SHP77 treated with DMSO at 0.1 percent for 48 hours (cell line): ENCODE results near the gene ACSF3.
A peak's percentile ranks its signal among the peaks of the same experiment; 100 is the strongest.

ENCODE experiments used
- DNase-seq: peaks from one replicate; lab custom pipeline; 2025; lab: John Stamatoyannopoulos, UW

Gene ACSF3

GRCh38 chr16:89145406-89146161 is 51.9 kb downstream of the ACSF3 start:
- no peak for DNase-seq

- DNase-seq = no peak
Measured at GRCh38 chr16:89146211-89147005, 52.8 kb downstream of the ACSF3 start.

- no peak for DNase-seq
Measured at GRCh38 chr16:89147085-89147817, 53.6 kb downstream of the ACSF3 start.

- DNase-seq = no peak
Measured at GRCh38 chr16:89149386-89149785, 55.7 kb downstream of the ACSF3 start.

GRCh38 chr16:89150090-89150835 is 56.6 kb downstream of the ACSF3 start:
- DNase-seq = peak; percentile 25

- DNase-seq = no peak
Measured at GRCh38 chr16:89150981-89151380, 57.3 kb downstream of the ACSF3 start.

GRCh38 chr16:89152831-89153700 is 59.4 kb downstream of the ACSF3 start:
- DNase-seq = no peak

- no peak for DNase-seq
Measured at GRCh38 chr16:89153848-89154271, 60.2 kb downstream of the ACSF3 start.

- no peak for DNase-seq
Measured at GRCh38 chr16:89154390-89155183, 60.9 kb downstream of the ACSF3 start.

- no peak for DNase-seq
Measured at GRCh38 chr16:89155184-89155679, 61.6 kb downstream of the ACSF3 start.

- no peak for DNase-seq
Measured at GRCh38 chr16:89155851-89156739, 62.4 kb downstream of the ACSF3 start.

- no peak for DNase-seq
Measured at GRCh38 chr16:89156740-89157645, 63.3 kb downstream of the ACSF3 start.

- DNase-seq = no peak
Measured at GRCh38 chr16:89157778-89158177, 64.1 kb downstream of the ACSF3 start.

- no peak for DNase-seq
Measured at GRCh38 chr16:89159066-89159849, 65.6 kb downstream of the ACSF3 start.

GRCh38 chr16:89159850-89160354 is 66.2 kb downstream of the ACSF3 start:
- no peak for DNase-seq

GRCh38 chr16:89160977-89161701 is 67.5 kb downstream of the ACSF3 start:
- DNase-seq = no peak
